Measurements from ENCODE around the gene DBNDD1.
"Not testable (repeated sequence)": the region's sequence is repeated elsewhere in the genome, so short reads cannot be mapped to it uniquely, and the experiment has no call there.

DBNDD1 gene, protein sequence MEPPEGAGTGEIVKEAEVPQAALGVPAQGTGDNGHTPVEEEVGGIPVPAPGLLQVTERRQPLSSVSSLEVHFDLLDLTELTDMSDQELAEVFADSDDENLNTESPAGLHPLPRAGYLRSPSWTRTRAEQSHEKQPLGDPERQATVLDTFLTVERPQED

DNA sequence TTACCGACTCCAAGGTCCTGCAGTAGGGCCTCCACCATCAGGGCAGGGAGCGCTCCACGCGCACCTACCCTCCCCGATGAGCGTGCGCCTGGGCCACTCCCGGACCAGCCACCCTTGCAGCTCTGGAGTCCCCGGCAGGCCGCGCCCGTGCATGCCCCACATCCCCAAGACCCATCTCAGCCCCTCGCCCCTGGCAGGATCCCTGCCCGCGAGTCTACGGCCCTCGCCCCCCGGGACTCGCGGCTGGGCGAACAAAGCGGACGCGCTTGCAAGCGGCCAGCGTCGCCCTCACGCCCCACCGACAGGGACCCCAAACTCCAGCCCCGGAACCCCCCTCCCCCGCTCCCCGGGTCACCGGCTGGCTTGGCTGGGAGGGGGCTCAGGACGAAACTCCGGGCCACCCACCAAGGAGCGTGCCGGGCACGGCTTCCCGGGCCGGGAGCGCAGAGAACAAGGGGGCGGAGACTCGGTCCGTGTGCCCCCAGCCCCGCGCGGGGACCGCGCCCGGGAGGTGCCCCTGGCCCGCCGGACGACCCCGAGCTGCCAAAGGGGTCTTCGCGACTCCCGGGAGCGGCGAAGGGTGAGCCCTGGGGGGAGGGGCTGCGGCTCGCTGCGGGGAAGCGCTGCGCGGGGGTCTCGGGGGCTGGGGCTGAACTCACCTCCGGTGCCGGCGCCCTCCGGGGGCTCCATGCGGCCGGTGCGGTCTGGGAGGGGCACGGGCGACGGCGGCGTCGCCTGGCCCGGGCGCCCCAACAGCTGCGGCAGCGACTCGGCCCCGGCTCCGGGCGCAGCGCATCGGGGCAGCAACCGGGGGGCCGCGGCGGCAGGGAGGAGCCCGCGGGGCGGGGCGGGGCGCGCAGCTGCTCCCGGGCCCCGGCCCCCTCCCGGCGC lies at the start of gene DBNDD1:
Gene DBNDD1 (minus strand): TSS at position 805 of the 891 bp plus-strand sequence. CDS start 115 bp downstream, at position 690.
- peak; percentile 40 for DNase-seq (ENCODE audit: low spot score)

DNA sequence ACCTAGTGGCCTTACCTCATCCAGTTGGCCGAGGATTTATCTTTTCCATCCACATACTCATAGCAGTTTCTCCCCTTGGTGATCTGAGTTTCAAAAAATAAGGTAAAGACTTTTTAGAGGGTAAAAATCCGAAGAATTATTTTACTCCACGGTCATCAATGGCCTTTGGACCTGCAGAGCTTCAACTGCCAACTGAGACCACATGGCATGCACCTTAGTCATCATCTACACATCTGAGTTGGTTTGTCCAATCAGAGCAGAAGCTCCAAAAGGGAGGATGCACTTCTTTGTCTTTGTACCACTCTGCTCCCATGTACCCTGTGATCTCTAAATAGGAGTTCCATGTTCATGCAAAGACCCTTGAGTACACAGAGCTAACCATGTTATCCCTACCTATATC lies 42.2 kb upstream of the DBNDD1 start:
- no peak for DNase-seq (ENCODE audit: low spot score)

DNA sequence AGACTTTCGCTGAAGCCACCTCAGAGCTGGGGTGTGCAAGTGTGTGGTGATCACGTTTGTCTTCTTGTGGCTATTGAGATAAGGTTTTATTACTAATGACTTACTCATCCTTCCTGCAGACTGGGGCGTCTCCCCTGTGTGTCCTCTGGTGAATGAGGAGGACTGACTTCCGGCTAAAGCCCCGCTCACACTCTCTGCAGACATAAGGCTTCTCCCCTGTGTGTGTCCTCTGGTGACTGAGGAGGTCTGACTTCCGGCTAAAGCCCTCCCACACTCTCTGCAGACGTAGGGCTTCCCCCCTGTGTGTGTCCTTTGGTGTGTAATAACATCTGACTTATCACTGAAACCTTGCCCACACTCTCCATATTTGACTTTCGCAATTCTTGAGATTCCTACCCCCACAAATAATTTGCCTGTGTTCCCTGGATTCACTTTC lies 38.5 kb upstream of the DBNDD1 start:
- no peak for DNase-seq (ENCODE audit: low spot score)

DNA sequence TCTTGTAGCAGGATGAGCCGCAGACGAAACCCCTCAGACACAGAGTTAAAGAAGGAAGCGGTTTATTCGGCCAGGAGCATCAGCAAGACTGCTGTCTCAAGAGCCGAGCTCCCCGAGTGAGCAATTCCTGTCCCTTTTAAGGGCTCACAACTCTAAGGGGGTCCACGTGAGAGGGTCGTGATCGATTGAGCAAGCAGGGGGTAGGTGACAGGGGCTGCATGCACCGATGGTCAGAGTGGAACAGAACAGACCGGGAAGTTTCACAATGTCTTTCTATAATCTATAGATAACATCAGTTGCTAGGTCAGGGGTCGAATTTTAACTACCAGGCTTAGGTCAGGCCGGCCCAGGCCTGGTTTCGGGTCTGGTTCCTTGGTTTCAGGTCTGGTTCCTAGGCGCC lies 37.3 kb upstream of the DBNDD1 start:
- DNase-seq (ENCODE audit: low spot score): not testable (repeated sequence)

DNA sequence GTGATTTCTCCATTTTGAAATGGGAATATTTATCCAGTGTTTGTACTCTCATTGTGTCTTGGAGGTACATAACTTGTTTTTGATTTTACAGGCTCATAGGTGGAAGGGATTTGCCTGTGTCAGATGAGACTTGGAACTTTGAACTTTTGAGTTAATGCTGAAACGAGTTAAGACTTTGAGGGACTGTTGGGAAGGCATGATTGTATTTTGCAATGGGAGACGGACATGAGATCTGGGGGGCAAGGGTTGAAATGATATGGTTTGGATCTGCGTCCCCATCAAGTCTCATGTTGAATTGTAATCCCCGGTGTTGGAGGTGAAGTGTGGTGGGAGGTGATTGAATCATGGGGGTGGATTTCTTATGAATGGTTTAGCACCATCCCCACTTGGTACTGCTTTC lies 36.1 kb upstream of the DBNDD1 start:
- DNase-seq (ENCODE audit: low spot score): no peak

DNA sequence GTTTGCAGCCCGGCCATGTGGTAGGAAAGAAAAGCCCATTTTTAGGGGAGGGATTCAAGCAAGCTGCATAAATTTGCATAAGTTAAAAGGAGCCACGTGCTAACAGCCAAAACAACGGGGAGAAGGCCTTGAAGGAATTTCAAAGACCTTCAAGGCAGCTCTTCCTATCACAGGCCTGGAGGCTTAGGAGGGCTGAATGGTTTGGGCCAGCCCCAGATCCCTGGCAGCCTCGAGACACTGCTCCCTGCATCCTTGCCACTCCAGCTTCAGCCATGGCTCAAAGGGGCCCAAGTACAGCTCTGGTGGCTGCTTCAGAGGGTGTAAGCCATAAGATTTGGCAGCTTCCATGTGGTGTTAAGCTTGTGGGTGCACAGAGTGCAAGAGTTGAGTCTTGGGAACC lies 35.3 kb upstream of the DBNDD1 start:
- DNase-seq (ENCODE audit: low spot score): no peak

DNA sequence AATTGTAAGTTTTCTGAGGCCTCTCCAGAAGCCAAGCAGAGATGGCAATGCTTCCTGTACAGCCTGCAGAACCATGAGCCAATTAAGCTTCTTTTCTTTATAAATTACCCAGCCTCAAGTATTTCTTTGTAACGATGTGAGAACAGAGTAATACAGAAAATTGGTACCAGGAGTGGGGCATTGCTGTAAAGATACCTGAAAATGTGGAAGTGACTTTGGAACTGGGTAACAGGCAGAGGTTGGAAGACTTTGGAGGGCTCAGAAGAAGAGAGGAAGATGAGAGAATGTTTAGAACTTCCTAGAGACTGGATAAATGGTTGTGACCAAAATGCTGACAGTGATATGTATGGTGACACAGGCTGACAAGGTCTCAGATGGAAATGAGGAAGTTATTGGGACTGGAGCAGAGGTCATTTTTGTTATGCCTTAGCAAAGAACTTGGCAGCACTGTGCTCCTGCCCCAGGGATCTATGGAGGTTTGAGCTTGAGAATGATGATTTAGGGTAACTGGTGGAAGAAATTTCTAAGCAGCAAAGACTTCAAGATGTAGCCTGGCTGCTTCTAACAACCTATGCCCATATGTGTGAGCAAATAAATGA lies 34.7 kb upstream of the DBNDD1 start:
- no peak for DNase-seq (ENCODE audit: low spot score)

DNA sequence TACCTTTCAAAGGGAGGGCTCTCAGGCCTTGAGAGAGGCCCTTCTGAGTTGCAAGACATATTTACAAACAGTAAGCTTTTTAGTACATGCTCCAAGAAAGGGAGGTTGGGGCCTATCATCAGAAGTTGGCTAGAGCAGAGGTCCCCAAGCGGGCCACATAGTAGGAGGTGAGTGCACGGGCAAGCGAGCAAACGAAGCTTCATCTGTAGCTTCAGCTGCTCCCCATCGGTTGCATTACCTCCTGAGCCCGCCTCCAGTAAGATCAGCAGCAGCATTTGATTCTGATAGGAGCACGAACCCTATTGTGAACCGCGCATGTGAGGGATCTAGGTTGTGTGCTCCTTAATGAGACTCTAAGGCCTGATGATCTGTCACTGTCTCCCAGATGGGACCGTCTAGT lies 31.7 kb upstream of the DBNDD1 start:
- no peak for DNase-seq (ENCODE audit: low spot score)

DNA sequence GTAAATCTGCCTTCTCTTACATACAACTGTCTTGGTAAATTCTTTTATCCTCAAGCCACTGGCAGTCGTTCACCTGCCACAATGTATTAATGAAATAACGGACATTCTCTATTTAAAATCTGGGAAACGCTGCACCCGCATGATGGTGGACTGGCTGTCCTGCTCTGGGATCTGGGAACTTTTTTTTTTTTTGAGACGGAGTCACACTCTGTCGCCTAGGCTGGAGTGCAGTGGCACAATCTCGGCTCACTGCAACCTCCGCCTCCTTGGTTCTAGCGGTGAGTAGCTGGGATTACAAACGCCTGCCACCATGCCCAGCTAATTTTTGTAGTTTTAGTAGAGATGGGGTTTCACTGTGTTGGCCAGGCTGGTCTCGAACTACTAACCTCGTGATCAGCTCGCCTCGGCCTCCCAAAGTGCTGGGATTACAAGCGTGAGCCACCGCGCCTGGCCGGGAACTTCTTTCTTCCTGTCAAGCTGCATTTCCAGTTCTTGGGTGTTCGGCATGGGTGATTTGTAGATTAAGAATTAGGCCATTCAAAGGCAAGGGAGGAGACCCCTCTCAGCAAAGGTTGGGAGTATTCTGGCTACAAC lies 29.6 kb upstream of the DBNDD1 start:
- DNase-seq (ENCODE audit: low spot score): no peak

DNA sequence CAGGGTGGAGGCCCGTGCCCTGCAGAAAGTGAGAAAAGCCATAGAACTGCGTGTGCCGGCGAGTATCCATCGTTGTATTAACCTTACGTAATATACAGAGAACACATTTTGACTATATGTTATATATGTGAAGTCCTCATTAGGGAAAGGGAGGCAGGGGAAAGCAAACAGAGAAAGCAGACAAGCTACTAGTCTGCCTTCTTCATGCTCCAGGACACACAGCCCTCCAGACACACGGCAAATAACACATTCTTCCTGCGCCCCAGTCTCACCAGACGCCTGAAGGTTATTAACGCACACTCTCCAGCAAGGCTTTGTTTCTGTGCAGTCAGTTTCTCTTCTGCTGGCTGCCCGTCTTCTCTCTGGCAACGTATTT lies 29.1 kb upstream of the DBNDD1 start:
- DNase-seq (ENCODE audit: low spot score): no peak

DNA sequence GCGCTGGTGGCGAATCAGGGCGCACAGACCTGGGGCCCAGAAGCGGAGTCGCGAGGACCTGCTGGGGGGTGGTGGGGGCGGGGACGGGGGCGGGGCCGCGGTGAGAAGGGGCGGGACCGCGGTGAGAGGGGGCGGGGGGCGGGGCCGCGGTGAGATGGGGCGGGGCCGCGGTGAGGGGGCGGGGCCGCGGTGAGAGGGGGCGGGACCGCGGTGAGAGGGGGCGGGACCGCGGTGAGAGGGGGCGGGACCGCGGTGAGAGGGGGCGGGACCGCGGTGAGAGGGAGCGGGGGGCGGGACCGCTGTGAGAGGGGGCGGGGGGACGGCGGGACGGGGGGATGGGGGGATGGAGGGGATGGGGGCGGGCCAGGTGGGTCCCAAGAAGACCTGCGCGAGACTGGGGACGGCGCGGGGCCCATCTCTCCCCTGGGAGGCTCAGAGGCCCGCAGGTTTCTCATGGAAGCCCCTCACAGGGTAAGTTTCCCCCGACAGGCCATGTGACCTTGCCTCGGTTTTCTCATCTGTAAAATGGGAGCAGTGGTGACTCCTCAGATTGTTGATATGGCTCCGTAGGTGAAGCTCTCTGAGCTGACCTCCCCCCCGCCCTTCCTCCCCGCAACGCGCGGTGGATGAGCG lies 28.6 kb upstream of the DBNDD1 start:
- DNase-seq (ENCODE audit: low spot score): no peak

DNA sequence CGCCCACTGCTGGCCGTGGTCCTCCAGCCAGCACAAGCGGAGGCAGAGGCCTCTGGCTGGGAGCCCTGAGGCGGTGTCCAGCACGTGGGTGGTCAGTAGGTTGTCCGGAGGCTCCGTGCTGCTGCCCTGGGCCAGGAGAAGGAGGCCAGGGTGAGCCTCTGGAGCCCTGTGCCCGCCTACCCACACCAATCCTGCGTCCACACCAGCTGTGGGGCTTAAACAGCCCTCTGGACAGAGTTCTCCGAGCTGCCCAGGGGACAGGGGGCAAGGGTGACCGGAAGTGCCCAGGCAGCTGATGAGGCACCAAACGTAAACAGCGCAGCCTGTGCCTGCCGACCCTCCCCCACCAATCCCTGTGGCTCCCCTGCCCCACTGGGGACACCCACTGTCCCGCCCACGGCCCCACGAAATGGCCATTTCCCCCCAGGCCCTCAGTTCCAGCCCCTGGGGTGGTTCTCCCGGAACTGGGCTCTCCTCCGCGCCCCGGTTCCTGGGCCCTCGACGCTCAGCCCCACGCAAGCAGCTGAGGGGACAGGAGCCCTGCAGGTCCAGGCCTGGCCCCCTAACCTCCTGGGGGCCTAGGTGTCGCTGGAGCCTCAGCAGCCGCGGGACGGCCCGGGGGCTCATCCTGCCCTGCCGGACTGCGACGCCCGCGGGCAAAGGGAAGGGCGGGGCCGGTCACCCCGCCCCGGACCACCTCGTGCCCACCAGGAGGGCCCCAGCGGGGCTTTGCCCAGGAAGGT lies 27.9 kb upstream of the DBNDD1 start:
- DNase-seq (ENCODE audit: low spot score): peak; percentile 59

DNA sequence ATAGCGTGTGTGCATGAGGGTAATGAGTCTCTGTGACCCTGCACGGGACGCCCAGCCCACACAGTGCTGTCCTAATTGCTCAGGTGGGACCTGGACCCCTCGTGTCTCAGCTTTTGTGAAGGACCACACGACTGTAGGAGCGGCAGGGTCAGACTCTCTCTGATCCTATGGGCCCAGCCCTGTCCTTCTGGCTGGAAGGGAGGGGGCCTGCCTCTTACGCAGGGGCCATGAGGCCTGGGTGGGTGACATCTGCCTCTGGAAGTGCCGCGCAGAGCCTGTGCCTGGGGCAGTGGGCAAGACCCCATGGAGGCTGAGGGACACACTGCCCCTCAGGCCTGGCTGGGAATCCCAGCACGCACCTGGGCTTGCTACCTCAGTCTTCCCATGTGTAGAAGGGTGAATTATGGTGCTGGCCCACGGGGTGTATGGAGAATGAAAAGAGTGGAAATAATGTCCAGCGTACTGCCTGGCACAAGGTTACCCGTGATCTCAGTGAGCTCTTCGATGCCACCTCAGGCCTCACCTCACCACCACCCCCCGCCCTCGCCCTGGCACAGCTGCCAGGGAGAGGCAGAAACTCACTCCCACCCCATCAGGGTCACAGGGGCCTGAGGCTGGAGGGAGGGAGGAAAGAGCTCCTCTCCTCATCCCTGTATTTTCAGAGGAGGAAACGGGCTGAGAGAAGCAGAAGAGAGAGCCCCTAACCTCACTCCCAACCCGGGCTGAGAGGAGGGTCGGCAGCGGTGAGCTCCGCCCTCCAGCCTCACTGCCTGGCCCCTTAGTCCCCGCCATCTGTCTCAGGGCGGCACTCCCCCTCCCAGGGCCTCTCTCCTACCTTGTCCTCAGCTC lies 27.1 kb upstream of the DBNDD1 start:
- DNase-seq (ENCODE audit: low spot score): no peak

DNA sequence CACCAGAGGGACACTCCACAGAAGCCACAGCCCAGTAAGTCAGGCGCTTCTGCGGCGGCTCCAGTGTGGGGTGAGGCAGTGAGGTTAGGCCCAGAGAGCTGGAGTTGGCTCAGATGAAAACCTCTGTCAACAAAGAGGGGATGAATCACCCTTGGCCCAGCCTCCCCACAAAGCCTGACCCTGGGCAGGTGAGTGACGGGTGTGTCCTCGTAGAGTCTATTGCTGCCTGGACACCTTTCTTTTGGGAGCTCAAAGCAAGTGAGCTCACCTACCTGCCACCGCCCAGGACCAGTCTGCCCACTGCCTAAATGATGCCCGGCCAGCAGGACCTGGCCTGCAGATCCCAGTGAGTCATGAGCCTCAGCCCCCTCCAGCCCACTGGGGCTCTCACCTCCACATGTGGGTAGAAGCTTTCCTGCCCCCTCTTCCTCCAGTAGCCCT lies 24.9 kb upstream of the DBNDD1 start:
- peak; percentile 81 for DNase-seq (ENCODE audit: low spot score)

DNA sequence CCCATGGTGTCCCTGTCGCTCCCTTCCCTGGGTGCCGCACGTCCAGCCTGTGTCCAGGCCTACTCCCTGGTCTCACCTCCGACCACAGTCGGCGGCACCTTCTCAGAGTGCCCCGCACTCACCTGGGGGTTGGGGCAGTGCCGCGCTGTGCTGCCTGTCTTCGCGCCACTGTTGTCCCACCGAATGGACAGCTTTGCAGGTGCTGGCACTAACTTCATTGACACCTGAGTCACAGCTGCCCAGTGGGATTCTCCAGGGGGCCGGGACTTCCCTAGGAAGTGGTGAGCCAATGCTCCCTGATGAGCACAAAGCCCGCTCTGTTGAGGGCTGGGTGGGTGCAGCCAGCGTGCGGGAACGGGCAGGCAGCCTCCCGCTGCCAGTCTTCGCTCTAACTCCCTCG lies 24.3 kb upstream of the DBNDD1 start:
- DNase-seq (ENCODE audit: low spot score): no peak

DNA sequence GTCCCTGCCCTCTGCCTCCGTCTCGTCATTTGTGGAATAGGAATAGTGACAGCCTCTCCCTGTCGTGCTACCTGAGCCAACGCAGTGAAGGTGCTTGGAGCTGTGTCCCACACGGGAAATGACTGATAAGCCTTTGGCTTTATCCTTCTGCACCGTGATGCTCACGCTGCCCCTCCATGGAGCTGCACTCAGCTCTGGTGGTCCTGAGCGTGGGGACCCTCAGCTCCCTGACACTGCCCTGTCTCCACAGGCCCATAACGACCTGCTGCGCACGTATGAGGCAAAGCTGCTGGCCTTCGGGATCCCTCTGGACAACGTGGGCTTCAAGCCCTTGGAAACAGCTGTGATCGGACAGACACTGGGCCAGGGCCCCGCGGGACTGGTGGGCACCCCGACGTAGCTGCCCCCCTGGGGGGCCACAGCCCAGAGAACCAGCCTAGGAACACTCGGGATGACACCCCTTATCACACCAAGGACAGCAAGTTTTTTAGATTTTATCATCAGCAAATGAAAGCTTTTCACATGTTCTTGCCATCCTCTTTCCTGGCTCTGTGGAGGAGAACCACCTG lies 23.8 kb upstream of the DBNDD1 start:
- no peak for DNase-seq (ENCODE audit: low spot score)

DNA sequence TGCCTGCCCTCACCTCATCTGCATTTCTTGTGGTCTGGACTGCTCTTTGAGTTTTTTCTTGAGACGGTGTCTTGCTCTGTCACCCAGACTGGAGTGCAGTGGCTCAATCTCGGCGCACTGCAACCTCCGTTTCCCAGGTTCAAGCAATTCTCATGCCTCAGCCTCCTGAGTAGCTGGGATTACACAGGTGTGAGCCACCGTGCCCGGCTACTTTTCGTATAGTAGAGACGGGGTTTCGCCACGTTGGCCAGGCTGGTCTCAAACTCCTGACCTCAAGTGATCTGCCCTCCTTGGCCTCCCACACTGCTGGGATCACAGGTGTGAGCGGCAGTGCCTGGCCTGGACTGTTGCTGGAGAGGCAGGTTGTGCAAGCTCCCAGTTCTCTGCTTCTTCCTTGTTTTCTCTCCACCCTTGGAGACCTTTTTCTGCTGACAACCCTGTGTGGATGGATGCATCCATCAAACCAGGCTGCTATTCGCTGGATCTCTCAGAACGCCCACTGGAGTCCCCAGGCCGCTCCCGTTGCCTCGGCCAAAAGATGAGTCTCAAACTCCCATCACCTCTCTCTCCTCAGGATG lies 22.7 kb upstream of the DBNDD1 start:
- no peak for DNase-seq (ENCODE audit: low spot score)

DNA sequence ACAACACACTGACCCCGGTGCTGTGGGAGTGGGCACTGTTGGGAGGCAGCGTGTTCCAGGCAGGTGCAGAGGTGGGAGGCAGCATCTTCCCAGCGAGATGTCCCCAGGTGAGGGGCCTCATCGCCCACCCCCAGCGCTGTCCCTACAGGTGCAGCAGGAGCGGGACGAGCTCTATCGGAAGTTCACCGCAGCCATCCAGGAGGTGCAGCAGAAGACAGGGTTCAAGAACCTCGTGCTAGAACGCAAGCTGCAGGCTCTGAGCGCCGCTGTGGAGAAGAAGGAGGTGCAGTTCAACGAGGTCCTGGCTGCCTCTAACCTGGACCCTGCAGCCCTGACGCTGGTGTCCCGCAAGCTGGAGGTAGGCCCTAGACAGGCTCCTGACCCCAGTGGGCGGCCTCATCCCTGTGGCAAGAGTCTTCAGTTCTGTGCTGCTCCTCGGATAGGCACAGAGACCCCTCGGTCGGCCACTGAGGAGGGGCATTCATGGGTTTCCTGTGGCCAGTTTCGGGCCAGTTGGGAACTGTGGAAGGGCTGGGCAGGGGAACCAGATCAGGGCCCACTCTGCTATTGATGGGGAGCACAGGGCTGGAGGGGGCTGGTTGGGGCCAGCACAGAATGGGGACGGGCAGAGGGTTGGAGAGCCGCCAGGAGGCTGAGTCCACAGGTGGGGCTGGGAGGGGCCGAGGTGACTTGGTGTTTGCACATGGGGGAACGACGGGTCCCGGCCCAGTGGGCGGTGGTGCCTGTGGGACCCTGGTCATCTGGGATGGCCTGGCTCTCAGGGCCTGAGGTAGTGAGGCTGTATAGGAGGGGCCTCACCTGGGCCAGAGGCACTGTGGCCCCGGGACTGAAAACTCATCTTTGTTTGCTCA lies 21.1 kb upstream of the DBNDD1 start:
- no peak for DNase-seq (ENCODE audit: low spot score)

DNA sequence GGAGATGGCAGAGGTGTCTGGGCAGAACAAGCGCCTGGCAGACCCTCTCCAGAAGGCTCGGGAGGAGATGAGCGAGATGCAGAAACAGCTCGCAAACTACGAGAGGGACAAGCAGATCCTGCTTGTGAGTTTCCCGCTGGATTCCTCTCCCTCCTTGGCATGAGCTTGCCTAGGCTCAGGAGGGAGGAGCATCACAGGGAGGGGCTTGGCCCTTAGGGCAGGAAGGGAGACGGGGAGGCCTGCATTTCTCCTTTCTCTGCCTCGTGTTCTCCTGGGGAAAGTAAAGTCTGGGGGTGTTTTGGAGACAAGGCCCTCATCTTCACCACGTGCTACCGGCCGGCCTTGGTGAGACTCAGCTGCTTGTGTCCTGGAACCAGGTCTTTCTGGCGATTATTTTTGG lies 18.0 kb upstream of the DBNDD1 start:
- DNase-seq (ENCODE audit: low spot score): no peak

Measured in kidney tubule cell (primary cell).